Measurements from ENCODE around the gene IFT52. TPM values are rescaled to one million over a fixed set of nuclear protein-coding genes. Genes with fewer than 3 reads are reported as not detected.
A peak's percentile ranks its signal among the peaks of the same experiment; 100 is the strongest.

The IFT52 gene
- total and polyA plus RNA-seq, 2 of the 8 experiments (the other 6 are each of a cell fraction or from before 2014, with no cell fraction given), result 35.6 to 40.4 TPM

DNA sequence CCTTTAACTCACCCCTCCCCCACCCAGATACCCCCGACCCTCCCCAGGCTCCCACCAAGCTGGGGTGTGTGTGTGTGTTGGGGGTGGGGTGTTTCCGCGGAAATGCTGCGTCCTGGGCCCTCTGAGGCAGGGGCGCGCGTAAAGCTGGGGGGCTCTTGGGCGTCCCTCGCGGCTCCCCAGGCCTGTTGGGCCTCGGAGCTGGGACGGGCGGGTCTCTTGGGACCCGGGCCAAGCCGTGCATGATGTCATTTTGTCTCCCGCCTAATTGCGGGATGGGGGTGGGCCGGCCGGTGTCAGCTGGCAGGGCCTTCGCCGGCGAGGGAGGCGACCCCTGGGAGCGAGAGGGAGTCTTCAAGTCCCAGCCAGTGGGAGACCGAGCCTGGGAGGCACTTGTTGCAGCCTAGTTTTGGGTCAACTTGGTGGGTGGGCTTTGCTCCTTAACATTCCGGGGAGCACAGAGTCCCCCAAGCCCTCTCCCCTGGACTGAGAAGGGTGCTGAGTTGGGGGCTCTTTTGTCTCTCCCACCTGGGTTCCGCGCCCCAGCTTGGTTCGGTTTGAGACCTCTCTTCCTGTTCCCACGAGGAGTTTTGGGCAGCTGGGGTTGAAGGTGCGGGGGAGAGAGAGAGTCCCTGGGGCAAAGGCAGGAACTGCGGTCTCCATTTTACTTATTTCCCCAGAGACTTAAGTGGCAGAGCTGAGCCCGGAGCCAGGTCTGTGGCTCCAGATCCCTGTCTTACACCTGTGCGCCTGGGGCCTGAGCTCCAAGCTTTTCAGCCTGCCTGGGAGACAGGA, 76.8 kb downstream of the IFT52 start:
- H3K36me3 ChIP-seq (ENCODE audit: control insufficient read depth in 2 of 4, insufficient read depth in 4 of 4, low read length in 3 of 4), result peaks cover 0 to 9% (median 3%) of the 10 kb centered on the region in 4 experiments; a peak in 5 of 8 replicates
- peaks cover 0 to 8% (median 3%) of the 10 kb centered on the region in 4 experiments; a peak in 3 of 7 replicates for H3K27me3 ChIP-seq (replicated peaks in 1 of 4; ENCODE audit: control insufficient read depth in 3 of 4, extremely low read depth in 1 of 4, insufficient read depth in 3 of 4, low read length in 3 of 4)
- peaks cover 3% of the 10 kb centered on the region for H3K79me1 ChIP-seq (ENCODE audit: low read depth, low read length)
- H3K4me3 ChIP-seq (ENCODE audit: extremely low read depth in 1 of 4, insufficient read depth in 2 of 4, low read depth in 3 of 4, low read length in 4 of 4), result peak overlapping the region; percentile 81 to 89 (median 86)
- peaks cover 0 to 4% (median 0%) of the 10 kb centered on the region in 4 experiments; a peak in 3 of 7 replicates for H3K4me1 ChIP-seq (replicated peaks in 1 of 4; ENCODE audit: control insufficient read depth in 3 of 4, insufficient read depth in 4 of 4, low read length in 3 of 4)
- peak overlapping the region; percentile 77 for H3K27ac ChIP-seq (ENCODE audit: low read depth, low read length)
- 0 out of 2 replicates have a peak overlapping the region, but pooled peaks have one; percentile 7 for H2BK12ac ChIP-seq (ENCODE audit: low read depth, low read length)
- FAIRE-seq (no peak), DNase-seq (ENCODE audit: low read depth in 1 of 2, low spot score in 2 of 2) (peak in 1 of 2 experiments; percentile 68)
- ChIA-PET CTCF (ENCODE audit: partially characterized antibody) (interaction anchor here (0.6 to 1.5 kb wide), 3 partner anchors 11 to 47 kb away, joined by 3 read pairs; no protein-coding TSS in a partner anchor), POLR2A (ENCODE audit: partially characterized antibody) (interaction anchor here (0.6 to 2.2 kb wide), 19 partner anchors 9 to 216 kb away, joined by 3 to 9 read pairs (median 4); partner anchors contain the start of gene SRSF6)
- peak overlapping the region; percentile 90 for H4K91ac ChIP-seq (replicated peaks; ENCODE audit: insufficient read length, low read length)
- peak overlapping the region; percentile 61 for H4K5ac ChIP-seq (ENCODE audit: insufficient read length, low read depth, low read length)
- no peak overlapping the region for H2BK15ac ChIP-seq (ENCODE audit: low read length)
- H3K79me2 ChIP-seq (ENCODE audit: control insufficient read depth in 1 of 2, insufficient read depth in 2 of 2, low read length in 2 of 2), result peaks cover 0 to 40% of the 10 kb centered on the region in 2 experiments
- H4K8ac ChIP-seq (ENCODE audit: extremely low read depth, insufficient read depth, low read length), result peak overlapping the region; percentile 98
- H2BK20ac ChIP-seq (ENCODE audit: low read length), result no peak overlapping the region
- peak overlapping the region; percentile 71 for H3K18ac ChIP-seq (ENCODE audit: extremely low read depth, low read length)
- no peak overlapping the region for H3K14ac ChIP-seq (ENCODE audit: insufficient read length)
- H3K4me2 ChIP-seq (ENCODE audit: insufficient read depth in 1 of 2, low read depth in 2 of 2, low read length in 2 of 2), result peak overlapping the region; percentile 90 to 96
- no peak overlapping the region for H3K4ac ChIP-seq (replicated peaks; ENCODE audit: insufficient read length, low read depth, low read length)
- H3K9me3 ChIP-seq (ENCODE audit: insufficient read depth in 2 of 2, low read depth in 1 of 2, low read length in 1 of 2), result no peaks in the 10 kb centered on the region
- peaks cover 6% of the 10 kb centered on the region; the same call in 1 of the 2 replicates for H3K23me2 ChIP-seq (ENCODE audit: low read depth, low read length)
- peak overlapping the region; percentile 82 to 88 (median 88) for H3K9ac ChIP-seq (replicated peaks in 1 of 4; ENCODE audit: extremely low read depth in 1 of 4, low read depth in 3 of 4, low read length in 3 of 4)
- 2% methylated on average over 22 of the region's 34 CpGs; no CpG with 5 or more reads in 1 of the 2 experiments for WGBS, 2 experiments (ENCODE audit: extremely low coverage in 1 of 2, insufficient coverage in 1 of 2, insufficient read length in 1 of 2, insufficient replicate concordance in 2 of 2, low coverage in 1 of 2, low lambda C conversion rate in 2 of 2, missing lambda C conversion rate in 1 of 2)
- H2AFZ ChIP-seq (ENCODE audit: low read length), result no peak overlapping the region
- H2AK5ac ChIP-seq (ENCODE audit: low read depth, low read length), result no peak overlapping the region; the same call in 1 of the 2 replicates
- peaks cover 0 to 4% of the 10 kb centered on the region in 2 experiments for H4K20me1 ChIP-seq (replicated peaks in 1 of 2; ENCODE audit: control insufficient read depth in 1 of 2, insufficient read depth in 2 of 2, low read length in 2 of 2)
- peak overlapping the region; percentile 77 for H3K56ac ChIP-seq (replicated peaks; ENCODE audit: insufficient read length, low read depth, low read length)
- H3K23ac ChIP-seq (ENCODE audit: insufficient read length), result no peak overlapping the region
- no peak overlapping the region for H2BK120ac ChIP-seq (replicated peaks; ENCODE audit: low read depth, low read length)
- peak overlapping the region; percentile 52 for H2BK5ac ChIP-seq (ENCODE audit: low read depth, low read length)
- TF ChIP-seq SIN3A (conservative IDR thresholded peaks at IDR 0.05 in 1 of 2, IDR thresholded peaks at IDR 0.05 in 1 of 2; ENCODE audit: low read depth in 1 of 2, low read length in 2 of 2) (peak in 1 of 2 experiments; percentile 21; a peak in 1 of 4 replicates), CBX5 (IDR thresholded peaks at IDR 0.05; ENCODE audit: low read depth, low read length) (no peak)

All from H1 (cell line).